Panc1 (cell line): ENCODE results near the gene SLC15A1.

Experiments
- POLR2AphosphoS5 ChIP-seq: IDR thresholded peaks from 2 replicates; pipeline ENCODE4 v1.6.1; 2012; ENCODE audit warnings: mild to moderate bottlenecking, low read depth, low read length, moderate library complexity
- SIN3A ChIP-seq: IDR thresholded peaks from 2 replicates; pipeline ENCODE4 v1.6.1; 2012; ENCODE audit warnings: low read depth, mild to moderate bottlenecking, low read length, moderate library complexity, borderline replicate concordance; ENCODE audit not compliant: insufficient read depth
- TF ChIP-seq, protein P1 (sequence below): fragments of 450-650 bp; IDR thresholded peaks from 2 replicates; pipeline ENCODE4 v1.5.1; 2017; ENCODE audit warnings: mild to moderate bottlenecking

- TF ChIP-seq POLR2AphosphoS5 (no peak), SIN3A (no peak)
- TF ChIP-seq, protein P1, sequence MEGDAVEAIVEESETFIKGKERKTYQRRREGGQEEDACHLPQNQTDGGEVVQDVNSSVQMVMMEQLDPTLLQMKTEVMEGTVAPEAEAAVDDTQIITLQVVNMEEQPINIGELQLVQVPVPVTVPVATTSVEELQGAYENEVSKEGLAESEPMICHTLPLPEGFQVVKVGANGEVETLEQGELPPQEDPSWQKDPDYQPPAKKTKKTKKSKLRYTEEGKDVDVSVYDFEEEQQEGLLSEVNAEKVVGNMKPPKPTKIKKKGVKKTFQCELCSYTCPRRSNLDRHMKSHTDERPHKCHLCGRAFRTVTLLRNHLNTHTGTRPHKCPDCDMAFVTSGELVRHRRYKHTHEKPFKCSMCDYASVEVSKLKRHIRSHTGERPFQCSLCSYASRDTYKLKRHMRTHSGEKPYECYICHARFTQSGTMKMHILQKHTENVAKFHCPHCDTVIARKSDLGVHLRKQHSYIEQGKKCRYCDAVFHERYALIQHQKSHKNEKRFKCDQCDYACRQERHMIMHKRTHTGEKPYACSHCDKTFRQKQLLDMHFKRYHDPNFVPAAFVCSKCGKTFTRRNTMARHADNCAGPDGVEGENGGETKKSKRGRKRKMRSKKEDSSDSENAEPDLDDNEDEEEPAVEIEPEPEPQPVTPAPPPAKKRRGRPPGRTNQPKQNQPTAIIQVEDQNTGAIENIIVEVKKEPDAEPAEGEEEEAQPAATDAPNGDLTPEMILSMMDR: no peak
Observed at GRCh38 chr13:98643479-98643878, 109.0 kb downstream of the SLC15A1 start.
